Epidermal melanocyte (primary cell): ENCODE data around the gene TSSK6.

ENCODE experiments used
- DNase-seq: peaks from one replicate; pipeline ENCODE4 v3.0.0; 2011; ENCODE audit warnings: low spot score; ENCODE audit not compliant: insufficient read length

The TSSK6 gene

GRCh38 chr19:19464339-19465098 is 50.8 kb downstream of the TSSK6 start:
- no peak for DNase-seq
